Uterus (tissue), 2 donors: ENCODE measurements around the gene XPC.

Experiments used
- POLR2A ChIP-seq, 2 donors: fragments of 450-650 bp; IDR thresholded peaks; one replicate each; pipeline ENCODE4 v1.6.1; 2016; ENCODE audit warnings: antibody characterized with exemption in 2 of 2, mild to moderate bottlenecking in 1 of 2, moderate library complexity in 1 of 2
- TF ChIP-seq, protein P1 (sequence below), 4 experiments: fragments of 200-600 bp in 2 of 4; fragments of 450-650 bp in 2 of 4; sonication (generic) in 2 of 4; IDR thresholded peaks; one replicate each; pipeline ENCODE4 v1.5.1; 2016 to 2019; ENCODE audit warnings: antibody characterized with exemption in 4 of 4, mild to moderate bottlenecking in 2 of 4, moderate library complexity in 1 of 4

DNA sequence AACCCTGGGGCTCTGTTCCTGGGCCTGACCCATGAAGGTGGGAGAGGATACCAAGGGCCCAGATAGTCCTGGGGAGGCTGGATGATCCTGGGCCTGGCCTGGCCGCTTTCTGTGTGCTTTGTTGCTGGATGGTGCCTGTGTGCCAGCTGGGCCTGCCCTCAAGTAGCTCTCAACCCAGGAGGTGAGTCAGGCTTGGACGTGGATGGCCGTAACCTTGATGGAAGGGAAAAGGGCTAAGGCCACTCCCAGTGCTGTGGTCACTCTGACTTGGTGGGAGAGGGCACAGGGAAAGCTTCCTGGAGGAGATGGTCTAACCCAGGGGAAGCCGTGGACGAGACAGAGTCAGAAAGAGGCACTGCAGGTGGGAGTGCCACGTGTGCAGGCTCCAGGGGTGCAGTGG, 44.1 kb downstream of the XPC start:
- TF ChIP-seq, protein P1, sequence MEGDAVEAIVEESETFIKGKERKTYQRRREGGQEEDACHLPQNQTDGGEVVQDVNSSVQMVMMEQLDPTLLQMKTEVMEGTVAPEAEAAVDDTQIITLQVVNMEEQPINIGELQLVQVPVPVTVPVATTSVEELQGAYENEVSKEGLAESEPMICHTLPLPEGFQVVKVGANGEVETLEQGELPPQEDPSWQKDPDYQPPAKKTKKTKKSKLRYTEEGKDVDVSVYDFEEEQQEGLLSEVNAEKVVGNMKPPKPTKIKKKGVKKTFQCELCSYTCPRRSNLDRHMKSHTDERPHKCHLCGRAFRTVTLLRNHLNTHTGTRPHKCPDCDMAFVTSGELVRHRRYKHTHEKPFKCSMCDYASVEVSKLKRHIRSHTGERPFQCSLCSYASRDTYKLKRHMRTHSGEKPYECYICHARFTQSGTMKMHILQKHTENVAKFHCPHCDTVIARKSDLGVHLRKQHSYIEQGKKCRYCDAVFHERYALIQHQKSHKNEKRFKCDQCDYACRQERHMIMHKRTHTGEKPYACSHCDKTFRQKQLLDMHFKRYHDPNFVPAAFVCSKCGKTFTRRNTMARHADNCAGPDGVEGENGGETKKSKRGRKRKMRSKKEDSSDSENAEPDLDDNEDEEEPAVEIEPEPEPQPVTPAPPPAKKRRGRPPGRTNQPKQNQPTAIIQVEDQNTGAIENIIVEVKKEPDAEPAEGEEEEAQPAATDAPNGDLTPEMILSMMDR (IDR thresholded peaks at IDR 0.05): no peak
- TF ChIP-seq POLR2A (IDR thresholded peaks at IDR 0.05): no peak
